ENCODE results near the gene RNF26. TPM values are rescaled to one million over a fixed set of nuclear protein-coding genes. Genes with fewer than 3 reads are reported as not detected.

RNF26 gene
- total RNA-seq, 1 experiment from 2014 or later = 6.1 TPM

- no peak for DNase-seq (ENCODE audit: extremely low read depth, low read depth)
These were observed 19.0 kb upstream of the RNF26 start for GRCh38 chr11:119315131-119316015.

- no peak for DNase-seq (ENCODE audit: extremely low read depth, low read depth)
These were observed 18.2 kb upstream of the RNF26 start for GRCh38 chr11:119316016-119316728.

- DNase-seq (ENCODE audit: extremely low read depth, low read depth) = no peak
These were observed 17.4 kb upstream of the RNF26 start, which contains the start of gene MCAM for GRCh38 chr11:119316729-119317591. Gene MCAM, minus strand, starts transcription at chr11:119317130. Its CDS starts 29 bp downstream, at chr11:119317101.

- no peak for DNase-seq (ENCODE audit: extremely low read depth, low read depth)
These were observed 16.6 kb upstream of the RNF26 start for GRCh38 chr11:119317592-119318239.

- no peak for DNase-seq (ENCODE audit: extremely low read depth, low read depth)
These were observed 15.8 kb upstream of the RNF26 start for GRCh38 chr11:119318240-119319135.

- DNase-seq (ENCODE audit: extremely low read depth, low read depth) = no peak
These were observed 15.1 kb upstream of the RNF26 start for GRCh38 chr11:119319136-119319699.

GRCh38 chr11:119319700-119320239 is 14.6 kb upstream of the RNF26 start:
- DNase-seq (ENCODE audit: extremely low read depth, low read depth) = no peak

GRCh38 chr11:119320240-119320775 is 14.0 kb upstream of the RNF26 start:
- DNase-seq (ENCODE audit: extremely low read depth, low read depth) = no peak

- DNase-seq (ENCODE audit: extremely low read depth, low read depth) = no peak
These were observed 13.4 kb upstream of the RNF26 start for GRCh38 chr11:119320776-119321524.

- no peak for DNase-seq (ENCODE audit: extremely low read depth, low read depth)
These were observed 12.0 kb upstream of the RNF26 start for GRCh38 chr11:119322360-119322739.

GRCh38 chr11:119322921-119323531 is 11.3 kb upstream of the RNF26 start:
- DNase-seq (ENCODE audit: extremely low read depth, low read depth) = no peak

- DNase-seq (ENCODE audit: extremely low read depth, low read depth) = no peak
These were observed 10.7 kb upstream of the RNF26 start for GRCh38 chr11:119323532-119324033.

- no peak for DNase-seq (ENCODE audit: extremely low read depth, low read depth)
These were observed 10.1 kb upstream of the RNF26 start for GRCh38 chr11:119324189-119324588.

- no peak for DNase-seq (ENCODE audit: extremely low read depth, low read depth)
These were observed 5.0 kb upstream of the RNF26 start for GRCh38 chr11:119329320-119329719.

GRCh38 chr11:119330237-119330636 is 4.1 kb upstream of the RNF26 start:
- no peak for DNase-seq (ENCODE audit: extremely low read depth, low read depth)

GRCh38 chr11:119332111-119332765 is 2.1 kb upstream of the RNF26 start:
- DNase-seq (ENCODE audit: extremely low read depth, low read depth) = no peak
